Left ventricle myocardium inferior (tissue), 1 donor: ENCODE results near the gene KRTAP10-6. TPM values are rescaled to one million over a fixed set of nuclear protein-coding genes. Genes with fewer than 3 reads are reported as not detected.
"Not testable (repeated sequence)": the region's sequence is repeated elsewhere in the genome, so short reads cannot be mapped to it uniquely, and the experiment has no call there.

Source experiments
- DNase-seq: peaks from one replicate; pipeline ENCODE4 v3.0.0-alpha.2; 2020
- H3K27ac ChIP-seq: fragments of 200-600 bp; replicated peaks from 2 replicates; pipeline ENCODE4 v1.8.0; 2021
- H3K27me3 ChIP-seq: fragments of 200-600 bp; 2 replicates; pipeline ENCODE4 v1.8.0; 2021; ENCODE audit warnings: low read depth
- H3K36me3 ChIP-seq: fragments of 200-600 bp; 2 replicates; pipeline ENCODE4 v1.8.0; 2021
- H3K4me1 ChIP-seq: fragments of 200-600 bp; 2 replicates; pipeline ENCODE4 v1.8.0; 2021
- H3K4me3 ChIP-seq: fragments of 200-600 bp; 2 replicates; pipeline ENCODE4 v1.8.0; 2021; ENCODE audit warnings: mild to moderate bottlenecking, moderate library complexity
- H3K9me3 ChIP-seq: fragments of 200-600 bp; replicated peaks from 2 replicates; pipeline ENCODE4 v1.8.0; 2021
- CTCF ChIP-seq: fragments of 200-600 bp; IDR thresholded peaks from 2 replicates; pipeline ENCODE4 v1.8.0; 2021; ENCODE audit warnings: antibody characterized with exemption, mild to moderate bottlenecking, borderline replicate concordance
- intact Hi-C: fragments of 100-400 bp; cut with micrococcal nuclease; formaldehyde crosslinking; loops from one replicate; pipeline ENCODE4 v1.11.0; 2022
- long read RNA-seq: library from polyadenylated mRNA; unstranded; transcript quantifications from one replicate; pipeline ENCODE4 v2.0.0, GENCODE V29; 2021
- total RNA-seq: library from RNA; stranded (reverse); fragmentation: NEBNext Ultra II Directional; extraction: Animal tissue kit (Norgen Biotek cat#: 25700); gene quantifications from one replicate; pipeline ENCODE4 v1.2.1, GENCODE V29; 2021
- donor health status: DM: no; HTN: yes; CAD: no; lungs with severe emphysema.

Gene KRTAP10-6
- total RNA-seq = not detected
- long read RNA-seq = 0 reads

GRCh38 chr21:44592446-44593311 lies at the start of gene KRTAP10-6:
KRTAP10-6 (minus strand) TSS chr21:44592505; CDS start chr21:44592484, 21 bp downstream.
- Histone ChIP-seq H3K4me1 (peaks cover 8% of the 10 kb centered on the region), H3K36me3 (no peaks in the 10 kb centered on the region), H3K4me3 (no peak within 1 kb of the TSS), H3K27ac (no peak within 1 kb of the TSS), H3K9me3 (no peaks in the 10 kb centered on the region), H3K27me3 (peaks cover 26% of the 10 kb centered on the region)
- intact Hi-C loops = no loop called here
- DNase-seq = no peak
- no peak for TF ChIP-seq CTCF

GRCh38 chr21:44640761-44641160 lies 48.5 kb upstream of the KRTAP10-6 start:
- Histone ChIP-seq H3K27me3 (peaks cover 35% of the 10 kb centered on the region), H3K9me3 (peaks cover 40% of the 10 kb centered on the region), H3K4me1 (no peaks in the 10 kb centered on the region), H3K36me3 (no peaks in the 10 kb centered on the region), H3K27ac (no peak overlapping the region), H3K4me3 (no peak overlapping the region)
- no peak for TF ChIP-seq CTCF
- DNase-seq = no peak
- intact Hi-C loops = no loop called here

GRCh38 chr21:44639331-44639655 lies 47.0 kb upstream of the KRTAP10-6 start:
- TF ChIP-seq CTCF = no peak
- intact Hi-C loops = no loop called here
- Histone ChIP-seq H3K36me3 (no peaks in the 10 kb centered on the region), H3K4me3 (no peak overlapping the region), H3K4me1 (no peaks in the 10 kb centered on the region), H3K9me3 (peaks cover 25% of the 10 kb centered on the region), H3K27ac (no peak overlapping the region), H3K27me3 (peaks cover 35% of the 10 kb centered on the region)
- no peak for DNase-seq

GRCh38 chr21:44638506-44639330 lies 46.4 kb upstream of the KRTAP10-6 start:
- peaks cover 19% of the 10 kb centered on the region for H3K9me3 ChIP-seq
- H3K4me1 ChIP-seq, H3K4me3 ChIP-seq, H3K27ac ChIP-seq, DNase-seq, H3K36me3 ChIP-seq, intact Hi-C loops: not testable (repeated sequence)
- H3K27me3 ChIP-seq = peaks cover 35% of the 10 kb centered on the region

GRCh38 chr21:44637851-44638348 lies 45.6 kb upstream of the KRTAP10-6 start:
- intact Hi-C loops, H3K36me3 ChIP-seq, H3K27ac ChIP-seq, H3K4me3 ChIP-seq, H3K4me1 ChIP-seq, DNase-seq: not testable (repeated sequence)
- H3K9me3 ChIP-seq = peaks cover 21% of the 10 kb centered on the region
- H3K27me3 ChIP-seq = peaks cover 35% of the 10 kb centered on the region

GRCh38 chr21:44637018-44637850 lies 44.9 kb upstream of the KRTAP10-6 start, which contains the start of gene KRTAP10-10:
KRTAP10-10 (plus strand) TSS chr21:44637356; CDS start chr21:44637418, 62 bp downstream.
- TF ChIP-seq CTCF = no peak
- Histone ChIP-seq H3K36me3 (no peaks in the 10 kb centered on the region), H3K27ac (no peak within 1 kb of the TSS), H3K4me3 (no peak within 1 kb of the TSS), H3K9me3 (peaks cover 28% of the 10 kb centered on the region), H3K4me1 (no peaks in the 10 kb centered on the region), H3K27me3 (peaks cover 35% of the 10 kb centered on the region)
- no peak for DNase-seq
- intact Hi-C loops = no loop called here
